CD14-positive monocyte (primary cell): ENCODE results near the gene CCDC33. TPM values are rescaled to one million over a fixed set of nuclear protein-coding genes. Genes with fewer than 3 reads are reported as not detected.

Experiments used
- DNase-seq, 3 donors: peaks; one replicate each; pipeline ENCODE4 v3.0.0-alpha.2; 2011 to 2022
- H2AFZ ChIP-seq: 2 replicates; pipeline ENCODE4 v1.6.0; 2012; ENCODE audit warnings: mild to moderate bottlenecking, low read depth, low read length, inconsistent platforms; ENCODE audit not compliant: insufficient read depth, poor library complexity, severe bottlenecking
- H3K27ac ChIP-seq, 2 donors: 1 replicate in 1 of 2; 2 replicates in 1 of 2; pipeline ENCODE4 v1.5.1; 2012 to 2013; ENCODE audit warnings: low read length in 2 of 2, control low read depth in 1 of 2, inconsistent platforms in 1 of 2, low read depth in 1 of 2, mild to moderate bottlenecking in 1 of 2
- H3K27me3 ChIP-seq, 2 donors: one replicate each; pipeline versions ENCODE4 v1.6.0 to v1.6.1; 2011 to 2013; ENCODE audit warnings: low read length in 2 of 2; ENCODE audit not compliant: control insufficient read depth in 2 of 2, insufficient read depth in 2 of 2
- H3K36me3 ChIP-seq, 2 donors: replicated peaks in 1 of 2; 1 replicate in 1 of 2; 2 replicates in 1 of 2; pipeline versions ENCODE4 v1.5.1 to v1.6.1; 2012 to 2013; ENCODE audit warnings: low read length in 2 of 2, control low read depth in 1 of 2, inconsistent platforms in 1 of 2, mild to moderate bottlenecking in 1 of 2; ENCODE audit not compliant: insufficient read depth in 2 of 2, control insufficient read depth in 1 of 2
- H3K4me1 ChIP-seq, 2 donors: 1 replicate in 1 of 2; 2 replicates in 1 of 2; pipeline versions ENCODE4 v1.5.1 to v1.6.1; 2012 to 2013; ENCODE audit warnings: low read length in 2 of 2, control low read depth in 1 of 2, inconsistent platforms in 1 of 2, mild to moderate bottlenecking in 1 of 2, moderate library complexity in 1 of 2; ENCODE audit not compliant: insufficient read depth in 2 of 2, control insufficient read depth in 1 of 2
- H3K4me2 ChIP-seq: replicated peaks from 2 replicates; pipeline ENCODE3; 2012; ENCODE audit warnings: low read length, moderate library complexity, mild to moderate bottlenecking; ENCODE audit not compliant: poor library complexity, severe bottlenecking; ENCODE audit errors: extremely low read depth
- H3K4me3 ChIP-seq, 3 experiments: fragments of 200-600 bp in 1 of 3; sonication (generic) in 1 of 3; replicated peaks in 1 of 3; 1 replicate in 2 of 3; 2 replicates in 1 of 3; pipeline ENCODE4 v1.5.1; 2011 to 2013; ENCODE audit warnings: low read length in 3 of 3, mild to moderate bottlenecking in 3 of 3, control low read depth in 2 of 3, low read depth in 2 of 3, inconsistent platforms in 1 of 3, moderate library complexity in 1 of 3
- H3K79me2 ChIP-seq: 2 replicates; pipeline ENCODE4 v1.6.0; 2012; ENCODE audit warnings: mild to moderate bottlenecking, control low read depth, inconsistent platforms, low read length, moderate library complexity; ENCODE audit not compliant: insufficient read depth
- H3K9ac ChIP-seq: 2 replicates; pipeline ENCODE4 v1.6.0; 2017; ENCODE audit warnings: low read length, mild to moderate bottlenecking; ENCODE audit not compliant: insufficient read depth, poor library complexity, severe bottlenecking
- H3K9me3 ChIP-seq, 2 donors: replicated peaks in 1 of 2; 1 replicate in 1 of 2; 2 replicates in 1 of 2; pipeline versions ENCODE4 v1.5.1 to v1.6.1; 2012 to 2013; ENCODE audit warnings: low read length in 2 of 2, control low read depth in 1 of 2; ENCODE audit not compliant: control insufficient read depth in 1 of 2, insufficient read depth in 1 of 2
- H4K20me1 ChIP-seq: 2 replicates; pipeline ENCODE4 v1.6.0; 2012; ENCODE audit warnings: mild to moderate bottlenecking, low read length, control low read depth, moderate library complexity; ENCODE audit not compliant: insufficient read depth
- H3K27ac Mint-ChIP-seq, 7 donors: one replicate each; pipeline ENCODE4 v1.8.0; 2020; ENCODE audit warnings: mild to moderate bottlenecking in 7 of 7, mixed read lengths in 7 of 7, moderate library complexity in 6 of 7, inconsistent platforms in 2 of 7
- H3K27me3 Mint-ChIP-seq, 3 donors: one replicate each; pipeline ENCODE4 v1.8.0; 2021 to 2022; ENCODE audit warnings: low read depth in 3 of 3, mild to moderate bottlenecking in 3 of 3, mixed read lengths in 3 of 3, moderate library complexity in 3 of 3, inconsistent platforms in 1 of 3
- H3K36me3 Mint-ChIP-seq, 2 donors: one replicate each; pipeline ENCODE4 v1.8.0; 2020; ENCODE audit warnings: mixed read lengths in 2 of 2, inconsistent platforms in 1 of 2, mild to moderate bottlenecking in 1 of 2
- H3K4me1 Mint-ChIP-seq: one replicate; pipeline ENCODE4 v1.8.0; 2020; ENCODE audit warnings: mild to moderate bottlenecking, mixed read lengths
- H3K4me3 Mint-ChIP-seq, 2 donors: one replicate each; pipeline ENCODE4 v1.8.0; 2020; ENCODE audit warnings: mild to moderate bottlenecking in 2 of 2, mixed read lengths in 2 of 2, moderate library complexity in 1 of 2
- H3K9me3 Mint-ChIP-seq, 7 donors: one replicate each; pipeline ENCODE4 v1.8.0; 2020 to 2022; ENCODE audit warnings: mixed read lengths in 7 of 7, mild to moderate bottlenecking in 6 of 7, moderate library complexity in 6 of 7, inconsistent platforms in 2 of 7
- CTCF ChIP-seq: fragments of 200-600 bp; IDR thresholded peaks from one replicate; pipeline ENCODE4 v1.8.0; 2022; ENCODE audit warnings: antibody characterized with exemption, mild to moderate bottlenecking
- WGBS: methylation state at CpG from one replicate; pipeline ENCODE4 v1.1.5; 2013; ENCODE audit warnings: missing lambda C conversion rate; ENCODE audit not compliant: insufficient coverage; 5-methylcytosine and 5-hydroxymethylcytosine counted together
- intact Hi-C, 2 donors: fragments of 100-400 bp; cut with micrococcal nuclease; formaldehyde crosslinking; loops; one replicate each; pipeline versions ENCODE4 v1.15.0 to v1.15.1; 2023
- polyA plus RNA-seq, 3 donors: library from polyadenylated mRNA; depleted of rRNA in 1 of 3; unstranded in 2 of 3; stranded (reverse) in 1 of 3; fragments of 300-500 nt in 2 of 3; fragments of >200 nt in 1 of 3; fragmentation: Illumina TruSeq in 2 of 3; gene quantifications; 1 replicate in 2 of 3; 2 replicates in 1 of 3; pipeline ENCODE4 v1.2.3, GENCODE V29; 2012 to 2021

CCDC33 gene
- polyA plus RNA-seq, 3 donors, result not detected

GRCh38 chr15:74258456-74259291, 22.5 kb downstream of the CCDC33 start:
- 84% methylated on average over 4 of the region's 7 CpGs for WGBS
- Mint-ChIP-seq H3K27me3 (peaks cover 3 to 18% (median 12%) of the 10 kb centered on the region in 3 donors), H3K36me3 (no peaks in the 10 kb centered on the region), H3K9me3 (no peaks in the 10 kb centered on the region), H3K4me3 (no peak overlapping the region), H3K27ac (no peak overlapping the region), H3K4me1 (no peaks in the 10 kb centered on the region)
- Histone ChIP-seq H3K4me2 (no peak overlapping the region), H3K36me3 (no peaks in the 10 kb centered on the region), H2AFZ (no peak overlapping the region), H3K9me3 (no peaks in the 10 kb centered on the region), H3K27ac (no peak overlapping the region), H3K79me2 (no peaks in the 10 kb centered on the region), H3K4me1 (no peaks in the 10 kb centered on the region), H3K27me3 (no peaks in the 10 kb centered on the region), H3K4me3 (no peak overlapping the region), H3K9ac (no peak overlapping the region), H4K20me1 (no peaks in the 10 kb centered on the region)
- no peak for TF ChIP-seq CTCF
- DNase-seq, result no peak
- intact Hi-C loops, result no loop called here

GRCh38 chr15:74259292-74259648, 23.1 kb downstream of the CCDC33 start:
- H3K9me3 ChIP-seq, result no peaks in the 10 kb centered on the region
- Mint-ChIP-seq H3K27me3 (peaks cover 3 to 16% (median 13%) of the 10 kb centered on the region in 3 donors), H3K4me3 (no peak overlapping the region), H3K9me3 (no peaks in the 10 kb centered on the region), H3K27ac (no peak overlapping the region), H3K4me1 (no peaks in the 10 kb centered on the region), H3K36me3 (no peaks in the 10 kb centered on the region)
- no peak overlapping the region for H3K4me3 ChIP-seq
- DNase-seq, result no peak
- no peak overlapping the region for H3K27ac ChIP-seq
- no peak overlapping the region for H3K4me2 ChIP-seq
- no peak overlapping the region for H2AFZ ChIP-seq
- WGBS, result 82% methylated on average over 3 of the region's 5 CpGs
- intact Hi-C loops, result no loop called here
- H3K79me2 ChIP-seq, result no peaks in the 10 kb centered on the region
- no peaks in the 10 kb centered on the region for H3K36me3 ChIP-seq
- no peak for TF ChIP-seq CTCF
- H3K9ac ChIP-seq, result no peak overlapping the region
- no peaks in the 10 kb centered on the region for H3K27me3 ChIP-seq
- no peaks in the 10 kb centered on the region for H3K4me1 ChIP-seq
- no peaks in the 10 kb centered on the region for H4K20me1 ChIP-seq
